HL-60 (cell line): ENCODE results near the gene ST6GALNAC3.

ENCODE experiments used
- DNase-seq, 2 experiments: peaks; one replicate each; pipeline ENCODE4 v3.0.0-alpha.2; 2010 to 2020; ENCODE audit warnings: low read depth in 1 of 2, low spot score in 1 of 2
- H3K27ac ChIP-seq: fragments of 250-450 bp; sonication (Bioruptor Pico); replicated peaks from 2 replicates; pipeline ENCODE4 v1.5.1; 2020; ENCODE audit warnings: mild to moderate bottlenecking, moderate library complexity
- H3K27me3 ChIP-seq: fragments of 250-450 bp; sonication (Bioruptor Pico); 2 replicates; pipeline ENCODE4 v1.5.1; 2021; ENCODE audit warnings: mild to moderate bottlenecking, moderate library complexity; ENCODE audit not compliant: insufficient read depth, poor library complexity, severe bottlenecking
- H3K4me3 ChIP-seq: replicated peaks from 2 replicates; pipeline ENCODE4 v1.5.1; 2011; ENCODE audit warnings: mild to moderate bottlenecking, control low read depth, low read length; ENCODE audit not compliant: insufficient read depth
- GABPA ChIP-seq: IDR thresholded peaks from 2 replicates; pipeline ENCODE4 v1.6.1; 2012; ENCODE audit warnings: low read depth
- POLR2AphosphoS5 ChIP-seq: IDR thresholded peaks from 2 replicates; pipeline ENCODE4 v1.6.1; 2012; ENCODE audit warnings: low read depth
- SPI1 ChIP-seq: IDR thresholded peaks from 2 replicates; pipeline ENCODE4 v1.6.1; 2012; ENCODE audit warnings: low read depth, mild to moderate bottlenecking, borderline replicate concordance
- TF ChIP-seq, protein P1 (sequence below): IDR thresholded peaks from one replicate; pipeline ENCODE4 v1.5.1; 2011; ENCODE audit warnings: low read length, control low read depth, inconsistent platforms; ENCODE audit not compliant: insufficient read depth
- TF ChIP-seq, protein P2 (sequence below): IDR thresholded peaks from 2 replicates; pipeline ENCODE4 v1.6.1; 2012; ENCODE audit warnings: low read depth; ENCODE audit not compliant: insufficient replicate concordance

The ST6GALNAC3 gene

DNA sequence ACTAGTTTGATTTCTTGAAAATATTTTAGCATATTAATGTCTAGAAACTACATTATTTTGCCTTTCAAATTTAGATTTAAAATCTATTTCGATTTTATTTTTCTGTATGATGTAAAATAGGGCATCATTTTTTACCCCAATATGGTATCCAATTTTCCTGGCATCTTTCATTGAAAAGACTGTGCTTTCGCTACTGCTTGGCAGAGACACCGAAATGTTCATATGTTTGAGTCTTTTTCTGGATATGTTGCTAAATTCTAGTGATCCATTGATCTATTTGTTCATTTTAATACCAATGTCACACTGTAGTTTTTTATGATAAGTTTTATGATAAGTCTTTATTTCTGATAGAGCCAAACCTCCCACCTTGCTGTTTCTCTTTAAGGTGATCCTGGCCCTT is 24.3 kb downstream of the ST6GALNAC3 start:
- no peak overlapping the region for H3K27ac ChIP-seq
- H3K27me3 ChIP-seq = no peaks in the 10 kb centered on the region
- DNase-seq = no peak
- no peak overlapping the region for H3K4me3 ChIP-seq
- no peak for TF ChIP-seq GABPA
- TF ChIP-seq, protein P1, sequence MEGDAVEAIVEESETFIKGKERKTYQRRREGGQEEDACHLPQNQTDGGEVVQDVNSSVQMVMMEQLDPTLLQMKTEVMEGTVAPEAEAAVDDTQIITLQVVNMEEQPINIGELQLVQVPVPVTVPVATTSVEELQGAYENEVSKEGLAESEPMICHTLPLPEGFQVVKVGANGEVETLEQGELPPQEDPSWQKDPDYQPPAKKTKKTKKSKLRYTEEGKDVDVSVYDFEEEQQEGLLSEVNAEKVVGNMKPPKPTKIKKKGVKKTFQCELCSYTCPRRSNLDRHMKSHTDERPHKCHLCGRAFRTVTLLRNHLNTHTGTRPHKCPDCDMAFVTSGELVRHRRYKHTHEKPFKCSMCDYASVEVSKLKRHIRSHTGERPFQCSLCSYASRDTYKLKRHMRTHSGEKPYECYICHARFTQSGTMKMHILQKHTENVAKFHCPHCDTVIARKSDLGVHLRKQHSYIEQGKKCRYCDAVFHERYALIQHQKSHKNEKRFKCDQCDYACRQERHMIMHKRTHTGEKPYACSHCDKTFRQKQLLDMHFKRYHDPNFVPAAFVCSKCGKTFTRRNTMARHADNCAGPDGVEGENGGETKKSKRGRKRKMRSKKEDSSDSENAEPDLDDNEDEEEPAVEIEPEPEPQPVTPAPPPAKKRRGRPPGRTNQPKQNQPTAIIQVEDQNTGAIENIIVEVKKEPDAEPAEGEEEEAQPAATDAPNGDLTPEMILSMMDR = no peak

DNA sequence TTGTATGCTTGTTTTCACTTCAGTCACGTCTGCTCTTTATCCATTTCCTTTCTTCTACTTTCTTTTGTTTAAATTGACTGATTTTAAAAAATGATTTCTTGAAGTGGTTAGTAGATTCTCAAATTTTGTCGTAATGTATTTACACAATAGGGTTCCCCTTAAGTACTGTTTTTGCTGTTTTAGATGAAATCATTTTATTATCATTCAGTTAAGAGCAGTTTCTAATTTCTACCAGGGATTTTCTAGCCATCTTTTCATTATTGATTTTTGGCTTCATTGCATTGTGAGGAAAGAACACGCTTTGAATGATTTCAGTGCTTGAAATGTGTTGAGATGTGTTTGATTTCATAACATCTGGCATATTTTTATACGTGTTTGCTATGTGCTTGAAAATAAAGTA is 27.0 kb downstream of the ST6GALNAC3 start:
- no peak overlapping the region for H3K4me3 ChIP-seq
- no peak for TF ChIP-seq SPI1
- TF ChIP-seq, protein P1 = no peak
- no peak for TF ChIP-seq GABPA
- TF ChIP-seq POLR2AphosphoS5 = no peak
- TF ChIP-seq, protein P2, sequence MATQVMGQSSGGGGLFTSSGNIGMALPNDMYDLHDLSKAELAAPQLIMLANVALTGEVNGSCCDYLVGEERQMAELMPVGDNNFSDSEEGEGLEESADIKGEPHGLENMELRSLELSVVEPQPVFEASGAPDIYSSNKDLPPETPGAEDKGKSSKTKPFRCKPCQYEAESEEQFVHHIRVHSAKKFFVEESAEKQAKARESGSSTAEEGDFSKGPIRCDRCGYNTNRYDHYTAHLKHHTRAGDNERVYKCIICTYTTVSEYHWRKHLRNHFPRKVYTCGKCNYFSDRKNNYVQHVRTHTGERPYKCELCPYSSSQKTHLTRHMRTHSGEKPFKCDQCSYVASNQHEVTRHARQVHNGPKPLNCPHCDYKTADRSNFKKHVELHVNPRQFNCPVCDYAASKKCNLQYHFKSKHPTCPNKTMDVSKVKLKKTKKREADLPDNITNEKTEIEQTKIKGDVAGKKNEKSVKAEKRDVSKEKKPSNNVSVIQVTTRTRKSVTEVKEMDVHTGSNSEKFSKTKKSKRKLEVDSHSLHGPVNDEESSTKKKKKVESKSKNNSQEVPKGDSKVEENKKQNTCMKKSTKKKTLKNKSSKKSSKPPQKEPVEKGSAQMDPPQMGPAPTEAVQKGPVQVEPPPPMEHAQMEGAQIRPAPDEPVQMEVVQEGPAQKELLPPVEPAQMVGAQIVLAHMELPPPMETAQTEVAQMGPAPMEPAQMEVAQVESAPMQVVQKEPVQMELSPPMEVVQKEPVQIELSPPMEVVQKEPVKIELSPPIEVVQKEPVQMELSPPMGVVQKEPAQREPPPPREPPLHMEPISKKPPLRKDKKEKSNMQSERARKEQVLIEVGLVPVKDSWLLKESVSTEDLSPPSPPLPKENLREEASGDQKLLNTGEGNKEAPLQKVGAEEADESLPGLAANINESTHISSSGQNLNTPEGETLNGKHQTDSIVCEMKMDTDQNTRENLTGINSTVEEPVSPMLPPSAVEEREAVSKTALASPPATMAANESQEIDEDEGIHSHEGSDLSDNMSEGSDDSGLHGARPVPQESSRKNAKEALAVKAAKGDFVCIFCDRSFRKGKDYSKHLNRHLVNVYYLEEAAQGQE = no peak
- no peak for DNase-seq
- H3K27ac ChIP-seq = no peak overlapping the region
- H3K27me3 ChIP-seq = no peaks in the 10 kb centered on the region

DNA sequence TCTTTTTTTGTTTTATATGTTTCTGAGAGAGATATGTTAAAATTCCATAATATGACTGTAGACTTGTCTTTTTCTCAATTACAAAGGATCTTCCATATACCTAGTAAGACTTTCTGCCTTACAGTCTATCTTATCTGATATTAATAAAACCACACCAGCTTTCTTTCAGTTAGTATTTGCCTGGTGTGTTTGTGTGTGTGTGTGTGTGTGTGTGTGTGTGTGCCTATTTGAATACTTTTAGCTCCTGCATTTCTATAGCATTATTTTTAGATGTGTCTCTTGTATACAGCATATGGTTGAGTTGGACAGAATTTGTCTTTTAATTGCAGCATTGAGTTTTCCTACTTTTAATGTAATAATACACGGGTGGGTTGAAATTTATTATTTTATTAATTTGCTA is 27.5 kb downstream of the ST6GALNAC3 start:
- Histone ChIP-seq H3K27ac (no peak overlapping the region), H3K4me3 (no peak overlapping the region), H3K27me3 (no peaks in the 10 kb centered on the region)
- no peak for DNase-seq
- TF ChIP-seq, protein P2 = no peak
- no peak for TF ChIP-seq GABPA
- TF ChIP-seq, protein P1 = no peak
- TF ChIP-seq SPI1 = no peak
- TF ChIP-seq POLR2AphosphoS5 = no peak

DNA sequence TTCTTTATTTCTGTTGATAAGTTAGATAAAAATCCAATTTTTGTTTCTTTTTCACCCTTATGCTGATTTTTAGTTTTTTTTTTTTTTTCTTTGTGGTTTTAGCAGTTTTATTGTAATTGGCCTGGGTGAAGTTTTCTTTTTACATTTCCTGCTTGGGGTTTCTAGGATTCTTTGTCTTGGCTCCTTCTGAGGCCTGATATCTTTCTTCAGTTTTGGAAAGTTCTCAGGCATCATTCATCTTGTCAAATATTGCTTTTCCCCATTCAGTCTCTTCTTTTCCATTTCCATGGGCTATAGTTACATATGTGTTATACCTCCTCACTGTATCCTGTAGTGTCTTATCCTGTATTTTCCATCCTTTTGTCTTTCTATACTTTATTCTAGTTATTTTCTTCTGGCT is 28.5 kb downstream of the ST6GALNAC3 start:
- no peak overlapping the region for H3K4me3 ChIP-seq
- no peaks in the 10 kb centered on the region for H3K27me3 ChIP-seq
- no peak overlapping the region for H3K27ac ChIP-seq
- no peak for DNase-seq
- no peak for TF ChIP-seq GABPA
- TF ChIP-seq, protein P1 = no peak
